ENCODE results near the gene CALM3. TPM values are rescaled to one million over a fixed set of nuclear protein-coding genes. Genes with fewer than 3 reads are reported as not detected.
"Not testable (repeated sequence)": the region's sequence is repeated elsewhere in the genome, so short reads cannot be mapped to it uniquely, and the experiment has no call there.

Gene CALM3
- 100 to 1,000 TPM; 173 to 292 (median 221) TPM for polyA plus RNA-seq (ENCODE audit: insufficient read length in 10 of 10)
- long read RNA-seq, donor 1, transcript CALM3-201 (6 exons, 2,289 nt) = major isoform, 91 of 118 reads
- long read RNA-seq, donor 1, transcript CALM3-207 (4 exons, 721 nt) = minor isoform, 11 of 118 reads
- long read RNA-seq, donor 1, partial matches to known transcripts = 14 of 118 reads
- long read RNA-seq, donor 1, other reads (novel, unspliced or antisense) = 0 of 118 reads
- long read RNA-seq, donor 2, transcript CALM3-201 (6 exons, 2,289 nt) = major isoform, 67 of 79 reads
- long read RNA-seq, donor 2, partial matches to known transcripts = 5 of 79 reads
- long read RNA-seq, donor 2, other reads (novel, unspliced or antisense) = 5 of 79 reads
- long read RNA-seq, donor 3 = 0 reads
- long read RNA-seq, donor 4, transcript CALM3-201 (6 exons, 2,289 nt) = major isoform, 59 of 79 reads
- long read RNA-seq, donor 4, partial matches to known transcripts = 16 of 79 reads
- long read RNA-seq, donor 4, other reads (novel, unspliced or antisense) = 0 of 79 reads
- long read RNA-seq, donor 5, transcript CALM3-201 (6 exons, 2,289 nt) = major isoform, 132 of 177 reads
- long read RNA-seq, donor 5, transcript CALM3-207 (4 exons, 721 nt) = minor isoform, 7 of 177 reads
- long read RNA-seq, donor 5, partial matches to known transcripts = 22 of 177 reads
- long read RNA-seq, donor 5, other reads (novel, unspliced or antisense) = 14 of 177 reads
- long read RNA-seq, donor 6, transcript CALM3-201 (6 exons, 2,289 nt) = major isoform, 98 of 122 reads
- long read RNA-seq, donor 6, partial matches to known transcripts = 15 of 122 reads
- long read RNA-seq, donor 6, other reads (novel, unspliced or antisense) = 0 of 122 reads
- long read RNA-seq, donor 7, transcript CALM3-201 (6 exons, 2,289 nt) = major isoform, 74 of 87 reads
- long read RNA-seq, donor 7, partial matches to known transcripts = 6 of 87 reads
- long read RNA-seq, donor 7, other reads (novel, unspliced or antisense) = 0 of 87 reads
- long read RNA-seq, donor 8, transcript CALM3-207 (4 exons, 721 nt) = minor isoform, 8 of 107 reads
- long read RNA-seq, donor 8, transcript CALM3-201 (6 exons, 2,289 nt) = major isoform, 78 of 107 reads
- long read RNA-seq, donor 8, partial matches to known transcripts = 17 of 107 reads
- long read RNA-seq, donor 8, other reads (novel, unspliced or antisense) = 0 of 107 reads
- long read RNA-seq, donor 9, transcript CALM3-201 (6 exons, 2,289 nt) = major isoform, 12 of 19 reads
- long read RNA-seq, donor 9, partial matches to known transcripts = 5 of 19 reads
- long read RNA-seq, donor 9, other reads (novel, unspliced or antisense) = 0 of 19 reads

- DNase-seq = no peak
Observed at GRCh38 chr19:46601318-46602224, at the start of gene CALM3. CALM3 (plus strand) TSS chr19:46601330; CDS start chr19:46601435, 105 bp downstream.

GRCh38 chr19:46552891-46553290, 48.2 kb upstream of the CALM3 start:
- no peak for DNase-seq

- DNase-seq = no peak
Observed at GRCh38 chr19:46554161-46554560, 47.0 kb upstream of the CALM3 start.

GRCh38 chr19:46555628-46556280, 45.4 kb upstream of the CALM3 start:
- DNase-seq = no peak

GRCh38 chr19:46556471-46556870, 44.7 kb upstream of the CALM3 start:
- DNase-seq = not testable (repeated sequence)

GRCh38 chr19:46559203-46559602, 41.9 kb upstream of the CALM3 start:
- DNase-seq = no peak

- not testable (repeated sequence) for DNase-seq
Observed at GRCh38 chr19:46559675-46560074, 41.5 kb upstream of the CALM3 start.

GRCh38 chr19:46564701-46565100, 36.4 kb upstream of the CALM3 start:
- DNase-seq = no peak

GRCh38 chr19:46571495-46571894, 29.6 kb upstream of the CALM3 start:
- no peak for DNase-seq

- no peak for DNase-seq
Observed at GRCh38 chr19:46573679-46574498, 27.2 kb upstream of the CALM3 start.

- no peak for DNase-seq
Observed at GRCh38 chr19:46574533-46574932, 26.6 kb upstream of the CALM3 start.

GRCh38 chr19:46578450-46578849, 22.7 kb upstream of the CALM3 start:
- DNase-seq = no peak

GRCh38 chr19:46579361-46579879, 21.7 kb upstream of the CALM3 start:
- DNase-seq = peak in 2 of 3 donors; percentile 40 to 58

GRCh38 chr19:46580247-46580646, 20.9 kb upstream of the CALM3 start:
- no peak for DNase-seq

- no peak for DNase-seq
Observed at GRCh38 chr19:46585539-46585938, 15.6 kb upstream of the CALM3 start.

- DNase-seq = no peak
Observed at GRCh38 chr19:46586294-46586693, 14.8 kb upstream of the CALM3 start.

- DNase-seq = no peak
Observed at GRCh38 chr19:46587861-46588260, 13.3 kb upstream of the CALM3 start.

GRCh38 chr19:46591254-46591653, 9.9 kb upstream of the CALM3 start:
- no peak for DNase-seq

- no peak for DNase-seq
Observed at GRCh38 chr19:46591870-46592269, 9.3 kb upstream of the CALM3 start.
